Fibroblast of peridontal ligament (primary cell): ENCODE measurements around the gene WT1.

Experiments
- DNase-seq: peaks from one replicate; pipeline ENCODE4 v3.0.0-alpha.2; 2010; ENCODE audit errors: extremely low read depth

WT1 gene

GRCh38 chr11:32421992-32422391, 13.3 kb downstream of the WT1 start:
- DNase-seq = no peak

GRCh38 chr11:32420937-32421901, 14.1 kb downstream of the WT1 start:
- DNase-seq = no peak

GRCh38 chr11:32420139-32420538, 15.2 kb downstream of the WT1 start:
- DNase-seq = no peak

- no peak for DNase-seq
These were observed 16.5 kb downstream of the WT1 start for GRCh38 chr11:32418836-32419235.

GRCh38 chr11:32417806-32418205, 17.5 kb downstream of the WT1 start:
- DNase-seq = no peak

- DNase-seq = no peak
These were observed 19.0 kb downstream of the WT1 start for GRCh38 chr11:32416301-32416700.

GRCh38 chr11:32414925-32415324, 20.4 kb downstream of the WT1 start:
- no peak for DNase-seq

GRCh38 chr11:32411942-32412615, 23.3 kb downstream of the WT1 start:
- no peak for DNase-seq

GRCh38 chr11:32405592-32405991, 29.7 kb downstream of the WT1 start:
- DNase-seq = no peak

GRCh38 chr11:32402836-32403235, 32.5 kb downstream of the WT1 start:
- DNase-seq = no peak

GRCh38 chr11:32400670-32401369, 34.5 kb downstream of the WT1 start:
- no peak for DNase-seq

- no peak for DNase-seq
These were observed 35.1 kb downstream of the WT1 start for GRCh38 chr11:32400196-32400595.

- DNase-seq = no peak
These were observed 38.3 kb downstream of the WT1 start for GRCh38 chr11:32396991-32397390.

GRCh38 chr11:32396331-32396730, 39.0 kb downstream of the WT1 start:
- no peak for DNase-seq

- DNase-seq = no peak
These were observed 40.2 kb downstream of the WT1 start for GRCh38 chr11:32395127-32395526.

GRCh38 chr11:32392840-32393239, 42.5 kb downstream of the WT1 start:
- DNase-seq = no peak

GRCh38 chr11:32391956-32392553, 43.3 kb downstream of the WT1 start:
- DNase-seq = no peak

- no peak for DNase-seq
These were observed 43.9 kb downstream of the WT1 start for GRCh38 chr11:32391479-32391878.

GRCh38 chr11:32390712-32391111, 44.6 kb downstream of the WT1 start:
- DNase-seq = no peak

- DNase-seq = no peak
These were observed 46.2 kb downstream of the WT1 start for GRCh38 chr11:32388871-32389770.

- DNase-seq = no peak
These were observed 47.0 kb downstream of the WT1 start for GRCh38 chr11:32388365-32388764.
